ENCODE results near the gene CCNDBP1.

Gene CCNDBP1

DNA sequence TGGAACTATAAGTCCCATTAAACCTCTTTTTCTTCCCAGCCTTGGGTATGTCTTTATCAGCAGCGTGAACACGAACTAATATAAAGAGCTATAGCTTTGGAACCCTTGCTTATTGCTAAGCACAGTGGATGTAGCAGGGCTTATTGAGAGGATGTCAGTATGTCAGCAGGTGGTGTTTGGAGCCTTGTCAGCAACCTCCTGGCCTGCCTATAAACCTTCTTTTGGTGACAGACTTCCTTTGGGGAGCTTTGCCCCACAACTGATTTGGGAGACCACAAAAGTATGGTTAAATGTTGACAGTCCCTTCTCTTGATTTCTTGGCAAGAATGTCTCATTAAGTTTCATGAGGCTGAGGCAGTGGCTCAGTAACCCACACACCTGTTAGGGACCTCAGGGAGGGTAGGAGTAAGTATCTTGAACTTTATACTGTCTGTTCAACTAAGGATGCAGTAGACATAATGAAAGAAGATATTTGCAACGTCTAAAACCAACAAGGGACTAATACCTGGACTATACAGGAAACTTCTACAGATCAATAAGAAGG lies 14.8 kb downstream of the CCNDBP1 start:
- no peaks in the 10 kb centered on the region for H3K9me3 ChIP-seq (ENCODE audit: low read depth, low read length)
- no peak overlapping the region for H3K9ac ChIP-seq (ENCODE audit: insufficient read length)
- no peak overlapping the region for H3K4me3 ChIP-seq
- no peaks in the 10 kb centered on the region for H3K36me3 ChIP-seq (ENCODE audit: insufficient read depth, low read length)
- TF ChIP-seq POLR2AphosphoS5 (IDR thresholded peaks at IDR 0.05; ENCODE audit: borderline replicate concordance, low read depth, low read length): no peak
- TF ChIP-seq EZH2 (IDR thresholded peaks at IDR 0.05): no peak
- TF ChIP-seq FOXP2 (optimal IDR thresholded peaks at IDR 0.05; ENCODE audit: control extremely low read depth, extremely low read length, insufficient read depth): no peak
- H3K27ac ChIP-seq: no peak overlapping the region
- no peak for DNase-seq (ENCODE audit: low read depth, low spot score)

DNA sequence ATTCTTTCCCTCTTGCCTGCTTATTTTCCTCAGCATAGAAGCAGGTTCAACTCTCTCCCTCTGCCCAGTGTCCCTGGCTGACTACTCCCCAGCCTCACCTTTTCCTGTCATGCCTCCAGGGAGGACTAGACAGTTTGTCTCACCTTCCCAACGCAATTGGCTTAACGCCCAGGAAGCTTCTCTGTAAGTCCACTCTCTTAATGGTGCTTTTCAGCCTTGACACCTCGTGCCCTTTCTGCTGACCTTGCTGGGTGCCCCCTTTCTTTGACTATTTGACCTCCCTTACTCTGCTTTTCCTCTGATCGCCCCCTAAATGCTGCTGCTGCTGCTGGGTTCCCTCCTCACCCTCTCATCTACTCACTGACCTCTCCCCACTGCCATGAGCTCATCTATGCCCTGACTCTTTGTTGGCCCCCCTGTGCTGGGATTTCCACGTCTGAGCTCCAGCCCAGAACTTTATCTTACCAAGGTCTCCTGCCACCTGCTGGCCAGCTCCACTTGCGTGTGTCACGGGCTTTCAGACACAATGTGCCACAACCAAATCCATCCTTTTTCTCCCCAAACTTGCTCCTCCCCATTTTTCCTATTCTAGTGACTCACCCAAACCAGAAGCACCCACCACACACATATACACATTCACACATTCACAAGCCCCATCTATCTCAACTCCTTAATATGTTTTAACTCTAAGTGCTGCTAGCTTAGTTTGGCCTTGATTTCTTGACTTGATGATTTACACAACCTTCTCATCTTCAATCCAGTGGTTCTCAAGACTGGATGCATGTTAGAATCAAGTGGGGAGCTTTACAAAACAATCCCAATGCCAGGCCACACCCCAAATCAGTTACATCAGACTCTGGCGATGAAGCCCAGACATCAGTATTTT lies 19.1 kb downstream of the CCNDBP1 start:
- TF ChIP-seq POLR2AphosphoS5 (IDR thresholded peaks at IDR 0.05; ENCODE audit: borderline replicate concordance, low read depth, low read length) (no peak), FOXP2 (optimal IDR thresholded peaks at IDR 0.05; ENCODE audit: control extremely low read depth, extremely low read length, insufficient read depth) (no peak), EZH2 (IDR thresholded peaks at IDR 0.05) (no peak)
- DNase-seq (ENCODE audit: low read depth, low spot score): no peak

DNA sequence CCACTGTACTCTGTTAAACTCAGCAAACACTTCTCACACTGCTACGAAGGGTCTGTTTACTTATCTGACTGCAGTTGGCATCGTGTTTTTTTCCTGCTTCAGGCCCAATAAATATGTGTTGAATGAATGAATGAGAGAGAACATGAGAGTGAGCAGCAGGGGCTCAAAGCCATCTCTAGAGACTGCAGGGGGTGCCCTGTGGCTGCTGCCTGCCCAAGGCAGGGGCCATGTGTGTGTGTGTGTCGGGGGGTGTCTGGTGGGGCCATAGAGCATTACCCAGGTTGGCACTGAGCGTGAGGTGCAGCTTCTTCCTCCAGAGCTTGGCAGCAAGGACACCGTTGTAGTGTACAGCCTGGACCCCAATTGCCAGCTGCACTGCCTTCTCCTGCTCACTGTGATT lies 20.9 kb downstream of the CCNDBP1 start:
- DNase-seq (ENCODE audit: low read depth, low spot score): no peak
- H3K4me3 ChIP-seq: no peak overlapping the region
- no peaks in the 10 kb centered on the region for H3K36me3 ChIP-seq (ENCODE audit: insufficient read depth, low read length)
- no peak overlapping the region for H3K9ac ChIP-seq (ENCODE audit: insufficient read length)
- H3K9me3 ChIP-seq (ENCODE audit: low read depth, low read length): no peaks in the 10 kb centered on the region
- H3K27ac ChIP-seq: no peak overlapping the region
- no peak for TF ChIP-seq FOXP2 (optimal IDR thresholded peaks at IDR 0.05; ENCODE audit: control extremely low read depth, extremely low read length, insufficient read depth)
- no peak for TF ChIP-seq EZH2 (IDR thresholded peaks at IDR 0.05)
- TF ChIP-seq POLR2AphosphoS5 (IDR thresholded peaks at IDR 0.05; ENCODE audit: borderline replicate concordance, low read depth, low read length): no peak

More for the DNA sequence above, 19.1 kb downstream of the CCNDBP1 start:
- no peak overlapping the region for H3K9ac ChIP-seq (ENCODE audit: insufficient read length)
- H3K4me3 ChIP-seq: no peak overlapping the region
- H3K36me3 ChIP-seq (ENCODE audit: insufficient read depth, low read length): no peaks in the 10 kb centered on the region
- H3K9me3 ChIP-seq (ENCODE audit: low read depth, low read length): no peaks in the 10 kb centered on the region
- no peak overlapping the region for H3K27ac ChIP-seq

DNA sequence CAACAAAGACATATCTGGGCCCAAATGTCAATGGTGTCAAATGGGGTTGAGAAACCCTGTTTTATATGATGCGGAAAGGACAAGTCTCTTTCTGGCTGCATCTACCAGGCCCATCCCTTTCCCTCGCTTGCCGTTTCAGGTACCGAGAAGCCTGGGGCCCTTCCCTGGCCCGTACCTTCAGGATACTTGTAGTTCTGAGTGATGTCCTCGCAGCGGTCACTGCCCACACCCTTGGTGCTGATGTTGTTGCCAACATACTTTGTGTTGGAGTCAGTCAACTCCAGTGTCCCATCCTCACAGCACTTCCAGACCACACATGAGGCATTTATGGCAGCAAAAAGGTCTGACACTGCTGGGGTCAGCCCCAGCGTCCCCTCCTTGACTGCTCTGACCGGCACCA lies 21.8 kb downstream of the CCNDBP1 start:
- TF ChIP-seq EZH2 (IDR thresholded peaks at IDR 0.05) (no peak), POLR2AphosphoS5 (IDR thresholded peaks at IDR 0.05; ENCODE audit: borderline replicate concordance, low read depth, low read length) (no peak), FOXP2 (optimal IDR thresholded peaks at IDR 0.05; ENCODE audit: control extremely low read depth, extremely low read length, insufficient read depth) (no peak)
- no peak for DNase-seq (ENCODE audit: low read depth, low spot score)
- Histone ChIP-seq H3K9ac (ENCODE audit: insufficient read length) (no peak overlapping the region), H3K36me3 (ENCODE audit: insufficient read depth, low read length) (no peaks in the 10 kb centered on the region), H3K27ac (no peak overlapping the region), H3K9me3 (ENCODE audit: low read depth, low read length) (no peaks in the 10 kb centered on the region), H3K4me3 (no peak overlapping the region)

DNA sequence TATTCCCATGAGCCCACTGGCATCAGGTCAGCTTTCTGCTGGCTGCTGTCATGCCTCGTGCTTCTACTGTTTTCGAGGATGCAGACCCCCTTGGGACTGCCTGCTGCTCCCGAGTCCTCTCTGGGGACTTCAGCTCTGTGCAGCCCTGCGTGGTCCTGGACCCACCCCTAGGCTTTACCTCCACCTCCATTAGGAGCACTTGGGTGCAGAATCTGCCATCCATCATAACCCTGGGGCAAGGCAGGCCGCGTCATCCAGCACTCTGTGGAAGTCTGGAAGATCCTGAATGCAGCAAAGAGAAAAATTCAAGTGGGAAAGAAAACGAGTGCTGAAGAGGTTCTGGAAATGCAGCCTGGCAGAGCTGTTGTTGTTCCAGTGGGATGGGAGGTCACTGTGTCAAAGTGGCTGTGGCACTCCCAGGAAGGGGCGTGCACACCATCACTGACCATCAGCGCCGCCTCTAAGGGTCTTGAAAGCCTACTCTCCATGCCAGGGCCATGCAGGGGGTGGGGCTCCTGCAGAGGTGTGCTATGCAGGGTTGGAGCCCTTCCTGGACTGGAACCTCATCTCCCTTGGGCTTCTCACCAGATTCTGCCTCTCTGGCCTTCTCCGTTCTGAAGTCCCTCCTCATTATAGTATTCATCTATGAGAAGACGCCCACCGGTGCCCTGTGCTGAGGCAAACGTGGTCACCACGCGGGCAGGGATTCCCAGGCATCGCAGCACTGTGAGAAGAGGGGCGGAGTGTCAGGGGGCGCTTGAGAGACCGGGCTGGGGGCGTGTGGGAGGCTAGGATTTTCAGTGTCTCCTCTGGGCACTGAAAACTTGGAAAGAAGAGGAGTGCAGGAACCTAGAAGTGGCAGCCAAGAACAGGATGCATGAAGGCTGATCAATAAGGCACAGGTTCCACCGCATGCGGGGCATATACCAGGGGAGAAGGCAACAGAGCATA lies 23.1 kb downstream of the CCNDBP1 start:
- Histone ChIP-seq H3K27ac (no peak overlapping the region), H3K9me3 (ENCODE audit: low read depth, low read length) (no peaks in the 10 kb centered on the region), H3K4me3 (no peak overlapping the region), H3K9ac (ENCODE audit: insufficient read length) (no peak overlapping the region), H3K36me3 (ENCODE audit: insufficient read depth, low read length) (no peaks in the 10 kb centered on the region)
- no peak for DNase-seq (ENCODE audit: low read depth, low spot score)
- TF ChIP-seq POLR2AphosphoS5 (IDR thresholded peaks at IDR 0.05; ENCODE audit: borderline replicate concordance, low read depth, low read length) (no peak), EZH2 (IDR thresholded peaks at IDR 0.05) (no peak), FOXP2 (optimal IDR thresholded peaks at IDR 0.05; ENCODE audit: control extremely low read depth, extremely low read length, insufficient read depth) (no peak)

DNA sequence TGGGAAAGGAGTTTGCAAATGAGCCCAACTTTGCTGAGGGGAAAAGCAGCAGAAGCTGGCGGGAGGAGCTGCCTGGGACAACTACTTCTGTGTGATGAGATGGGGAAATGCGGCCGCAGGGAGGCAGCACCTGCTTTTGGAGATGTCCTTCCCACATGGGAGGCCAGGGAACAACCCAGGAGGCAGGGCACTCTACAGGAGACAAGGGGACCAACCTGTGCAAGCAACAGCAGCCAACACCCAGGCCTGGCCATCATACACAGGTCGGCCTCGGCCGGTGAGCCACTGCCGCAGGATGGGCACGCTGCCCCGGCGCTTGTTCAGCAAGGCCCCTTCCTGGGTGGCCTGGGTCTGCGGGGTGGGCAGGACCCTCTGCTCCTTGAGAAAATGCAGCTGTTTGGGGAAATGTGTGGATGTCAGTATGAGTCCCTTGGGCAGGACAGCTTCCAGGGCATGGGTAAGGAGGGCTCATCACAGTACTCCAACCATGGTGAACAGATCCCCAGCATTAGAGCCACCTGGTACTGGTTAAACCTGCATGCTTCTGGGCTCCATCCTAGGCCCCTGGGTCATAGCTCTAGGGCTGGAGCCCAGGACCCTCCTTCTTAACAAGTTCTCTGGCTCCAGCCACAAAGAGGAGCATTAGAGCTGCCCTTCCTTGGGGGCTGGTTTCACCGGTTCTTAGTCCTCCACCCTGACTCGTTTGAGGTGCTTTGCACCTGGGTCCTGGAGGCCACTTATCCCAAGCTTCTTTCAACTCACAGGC lies 24.0 kb downstream of the CCNDBP1 start:
- TF ChIP-seq POLR2AphosphoS5 (IDR thresholded peaks at IDR 0.05; ENCODE audit: borderline replicate concordance, low read depth, low read length) (no peak), FOXP2 (optimal IDR thresholded peaks at IDR 0.05; ENCODE audit: control extremely low read depth, extremely low read length, insufficient read depth) (no peak), EZH2 (IDR thresholded peaks at IDR 0.05) (no peak)
- Histone ChIP-seq H3K27ac (no peak overlapping the region), H3K36me3 (ENCODE audit: insufficient read depth, low read length) (no peaks in the 10 kb centered on the region), H3K9me3 (ENCODE audit: low read depth, low read length) (no peaks in the 10 kb centered on the region), H3K4me3 (no peak overlapping the region), H3K9ac (ENCODE audit: insufficient read length) (no peak overlapping the region)
- no peak for DNase-seq (ENCODE audit: low read depth, low spot score)

DNA sequence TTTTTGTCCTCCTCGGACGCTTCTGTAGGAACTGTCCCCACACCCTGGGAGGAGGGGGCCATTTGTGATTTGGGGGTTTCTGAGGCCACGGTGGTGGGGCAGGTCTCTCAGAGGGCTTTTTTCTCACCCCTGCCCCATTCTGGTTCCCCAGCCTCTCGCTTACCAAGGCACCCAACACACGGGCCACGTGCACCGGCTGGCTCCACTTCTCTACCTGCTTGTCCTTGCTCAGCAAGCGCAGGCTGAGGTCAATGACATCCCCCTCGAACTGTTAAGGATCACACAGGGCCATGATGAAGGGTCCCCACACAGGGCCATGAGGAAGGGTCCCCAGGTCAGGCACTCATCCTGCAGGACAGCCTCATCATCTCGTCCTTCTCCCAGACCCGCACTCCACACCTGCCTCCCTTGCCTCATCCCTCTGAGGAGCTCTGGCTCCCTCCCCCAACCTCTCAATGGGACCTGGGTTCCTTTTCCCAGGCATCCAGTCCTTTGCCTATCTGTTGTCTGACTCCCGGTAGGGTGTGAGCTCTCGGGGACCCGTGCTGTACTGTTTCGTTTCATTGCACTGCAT lies 25.1 kb downstream of the CCNDBP1 start:
- no peak for DNase-seq (ENCODE audit: low read depth, low spot score)
- Histone ChIP-seq H3K36me3 (ENCODE audit: insufficient read depth, low read length) (no peaks in the 10 kb centered on the region), H3K9me3 (ENCODE audit: low read depth, low read length) (no peaks in the 10 kb centered on the region), H3K4me3 (no peak overlapping the region), H3K27ac (no peak overlapping the region), H3K9ac (ENCODE audit: insufficient read length) (no peak overlapping the region)
- TF ChIP-seq FOXP2 (optimal IDR thresholded peaks at IDR 0.05; ENCODE audit: control extremely low read depth, extremely low read length, insufficient read depth) (no peak), EZH2 (IDR thresholded peaks at IDR 0.05) (no peak), POLR2AphosphoS5 (IDR thresholded peaks at IDR 0.05; ENCODE audit: borderline replicate concordance, low read depth, low read length) (no peak)
